ENCODE results near the gene MTCL1.

- TF ChIP-seq CTCF (IDR thresholded peaks at IDR 0.05; ENCODE audit: borderline replicate concordance, extremely low read depth, low read length, poor library complexity, severe bottlenecking) (no peak), EZH2 (IDR thresholded peaks at IDR 0.05; ENCODE audit: borderline replicate concordance, low read depth, low read length, severe bottlenecking) (no peak)
Observed at GRCh38 chr18:8771930-8772329, 66.6 kb downstream of the MTCL1 start.
